Upper lobe of left lung (tissue), 6 donors: ENCODE data around the gene C6orf58. TPM values are rescaled to one million over a fixed set of nuclear protein-coding genes. Genes with fewer than 3 reads are reported as not detected.
A peak's percentile ranks its signal among the peaks of the same experiment; 100 is the strongest.
"Not testable (repeated sequence)": the region's sequence is repeated elsewhere in the genome, so short reads cannot be mapped to it uniquely, and the experiment has no call there.

Experiments
- ATAC-seq, 2 donors: fragments of 200-7000 bp; cut with Tn5 transposase; one replicate each; pipeline ENCODE4 v1.9.1; 2022; ENCODE audit warnings: mild to moderate bottlenecking in 2 of 2, moderate library complexity in 2 of 2; ENCODE audit not compliant: low FRiP score in 2 of 2
- DNase-seq, 2 donors: peaks; one replicate each; pipeline ENCODE4 v3.0.0-alpha.2; 2019 to 2020
- H3K27ac ChIP-seq, 4 donors: fragments of 200-600 bp; sonication (generic); one replicate each; pipeline ENCODE4 v1.5.1; 2016 to 2019
- H3K27me3 ChIP-seq, 4 donors: fragments of 200-600 bp; sonication (generic); one replicate each; pipeline ENCODE4 v1.5.1; 2017 to 2019
- H3K36me3 ChIP-seq, 4 donors: fragments of 200-600 bp; sonication (generic); one replicate each; pipeline ENCODE4 v1.5.1; 2016 to 2019
- H3K4me1 ChIP-seq, 4 donors: fragments of 200-600 bp; sonication (generic); one replicate each; pipeline ENCODE4 v1.5.1; 2018 to 2019
- H3K4me3 ChIP-seq, 4 donors: fragments of 200-600 bp; sonication (generic); one replicate each; pipeline ENCODE4 v1.5.1; 2017 to 2019; ENCODE audit warnings: mild to moderate bottlenecking in 2 of 4, moderate library complexity in 1 of 4
- H3K9me3 ChIP-seq, 4 donors: fragments of 200-600 bp; sonication (generic); one replicate each; pipeline ENCODE4 v1.5.1; 2018 to 2019
- CTCF ChIP-seq, 6 experiments: fragments of 450-650 bp in 4 of 6; fragments of 200-600 bp in 2 of 6; sonication (generic) in 2 of 6; IDR thresholded peaks; one replicate each; pipeline ENCODE4 v1.5.1; 2016 to 2019; ENCODE audit warnings: antibody characterized with exemption in 6 of 6
- EP300 ChIP-seq, 4 donors: sonication (generic); formaldehyde crosslinking; IDR thresholded peaks; one replicate each; pipeline ENCODE4 v1.5.1; 2017; ENCODE audit warnings: antibody characterized with exemption in 4 of 4, control low read depth in 2 of 4
- POLR2A ChIP-seq, 4 donors: fragments of 450-650 bp; IDR thresholded peaks; one replicate each; pipeline ENCODE4 v1.5.1; 2016 to 2017; ENCODE audit warnings: antibody characterized with exemption in 4 of 4, mild to moderate bottlenecking in 2 of 4
- POLR2AphosphoS5 ChIP-seq, 2 donors: sonication (generic); formaldehyde crosslinking; IDR thresholded peaks; one replicate each; pipeline ENCODE4 v1.5.1; 2017; ENCODE audit warnings: antibody characterized with exemption in 2 of 2
- WGBS, 2 donors: methylation state at CpG; one replicate each; pipeline ENCODE4 v1.1.5; 2017 to 2018; 5-methylcytosine and 5-hydroxymethylcytosine counted together
- total RNA-seq, 6 donors: library from RNA; depleted of rRNA in 4 of 6; stranded (reverse); fragments of >200 nt in 4 of 6; gene quantifications; one replicate each; pipeline versions ENCODE4 v1.1.0 to v1.2.1, GENCODE V29; 2016 to 2021
- donor health status: DM: no; HTN: no; CAD: no; lungs with moderate emphysema.
- donor health status: DM: no; HTN: yes; CAD: no; lungs with severe emphysema.

The C6orf58 gene
- total RNA-seq, 6 donors from 2014 or later, result not detected

DNA sequence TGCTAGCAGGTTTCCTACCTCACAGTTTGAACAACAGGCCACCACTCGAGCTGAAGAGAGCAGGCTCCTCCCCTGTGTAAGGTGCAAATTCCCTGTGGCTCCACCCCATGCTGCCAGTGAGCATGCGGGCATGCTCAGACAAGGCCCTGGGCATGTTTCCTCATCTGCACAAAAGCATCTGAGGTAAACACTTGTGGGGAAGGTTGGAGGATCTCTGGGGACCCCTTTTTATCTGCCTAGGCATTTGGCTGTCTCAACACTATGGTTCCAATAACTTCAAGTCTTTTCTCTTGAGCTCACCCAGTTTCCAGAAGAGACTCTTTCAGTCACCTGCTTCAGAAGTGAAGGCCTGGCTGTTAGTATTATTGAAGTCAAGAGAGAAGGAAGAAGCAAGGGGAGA, 9.4 kb downstream of the C6orf58 start:
- H3K9me3 ChIP-seq, result no peaks in the 10 kb centered on the region
- no peak for DNase-seq
- no peaks in the 10 kb centered on the region for H3K27me3 ChIP-seq
- H3K4me3 ChIP-seq, result no peak overlapping the region
- no peaks in the 10 kb centered on the region for H3K4me1 ChIP-seq
- TF ChIP-seq POLR2AphosphoS5 (IDR thresholded peaks at IDR 0.05) (no peak), POLR2A (IDR thresholded peaks at IDR 0.05) (no peak), CTCF (IDR thresholded peaks at IDR 0.05) (no peak), EP300 (IDR thresholded peaks at IDR 0.05) (no peak)
- no peak for ATAC-seq
- H3K36me3 ChIP-seq, result no peaks in the 10 kb centered on the region
- 3 to 43% methylated on average over 2 of the region's 2 CpGs for WGBS, 2 donors
- no peak overlapping the region for H3K27ac ChIP-seq

DNA sequence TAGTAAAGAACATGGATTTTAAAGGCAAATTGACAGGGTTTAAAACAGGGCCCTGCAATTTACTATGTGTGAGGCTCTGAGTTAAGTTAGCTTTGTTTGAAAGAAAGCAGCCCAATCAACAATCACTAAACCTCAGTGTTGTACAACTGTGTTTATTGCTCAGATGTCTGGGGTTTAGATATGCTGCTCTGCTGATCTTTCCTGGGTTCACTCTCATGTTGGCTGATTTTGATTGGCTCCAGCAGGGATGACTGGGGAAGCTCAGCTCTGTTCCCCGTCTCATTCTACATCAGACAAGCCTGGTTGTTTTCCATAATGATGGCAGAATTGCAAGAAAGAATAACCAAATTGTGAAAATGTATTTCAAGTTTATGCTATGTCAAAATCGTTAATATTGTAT, 10.9 kb downstream of the C6orf58 start:
- DNase-seq, result no peak
- Histone ChIP-seq H3K27ac (no peak overlapping the region), H3K4me1 (no peaks in the 10 kb centered on the region), H3K27me3 (no peaks in the 10 kb centered on the region), H3K4me3 (no peak overlapping the region), H3K36me3 (no peaks in the 10 kb centered on the region), H3K9me3 (no peaks in the 10 kb centered on the region)
- 76 to 79% methylated on average over 2 of the region's 2 CpGs for WGBS, 2 donors
- no peak for ATAC-seq
- no peak for TF ChIP-seq EP300 (IDR thresholded peaks at IDR 0.05)

DNA sequence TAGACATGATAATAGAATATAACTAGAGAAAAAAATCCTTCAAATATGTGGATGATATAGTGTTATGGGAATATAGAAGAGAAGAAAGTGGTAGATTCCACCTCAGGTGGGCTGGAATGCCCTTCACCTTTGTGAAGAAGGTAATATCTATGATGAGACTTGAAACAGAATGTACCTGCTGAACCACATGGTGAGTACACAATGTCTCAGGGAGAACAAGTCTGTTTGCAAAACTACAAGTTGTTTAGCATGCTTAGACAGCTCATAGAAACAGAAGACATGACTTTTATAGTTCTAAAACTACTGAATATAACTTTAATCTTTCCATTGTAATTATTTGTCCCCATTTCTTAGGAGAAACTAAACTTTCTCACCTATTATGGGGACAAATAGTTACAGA, 12.2 kb downstream of the C6orf58 start:
- H3K9me3 ChIP-seq, result no peaks in the 10 kb centered on the region
- no peak overlapping the region for H3K4me3 ChIP-seq
- ATAC-seq (no peak), DNase-seq (no peak)
- no peak overlapping the region for H3K27ac ChIP-seq
- TF ChIP-seq CTCF (IDR thresholded peaks at IDR 0.05) (no peak), POLR2A (IDR thresholded peaks at IDR 0.05) (no peak), EP300 (IDR thresholded peaks at IDR 0.05) (no peak), POLR2AphosphoS5 (IDR thresholded peaks at IDR 0.05) (no peak)
- H3K36me3 ChIP-seq, result no peaks in the 10 kb centered on the region
- H3K27me3 ChIP-seq, result no peaks in the 10 kb centered on the region
- no peaks in the 10 kb centered on the region for H3K4me1 ChIP-seq

- no peaks in the 10 kb centered on the region for H3K9me3 ChIP-seq
- H3K27ac ChIP-seq, result no peak overlapping the region
- H3K36me3 ChIP-seq, result no peaks in the 10 kb centered on the region
- ATAC-seq, result no peak
- no peak for DNase-seq
- no peaks in the 10 kb centered on the region for H3K27me3 ChIP-seq
- no peaks in the 10 kb centered on the region for H3K4me1 ChIP-seq
- WGBS, 2 donors, result 81 to 86% methylated on average over 1 of the region's 1 CpG
- no peak overlapping the region for H3K4me3 ChIP-seq
- TF ChIP-seq EP300 (IDR thresholded peaks at IDR 0.05) (no peak), POLR2AphosphoS5 (IDR thresholded peaks at IDR 0.05) (no peak)
Measured at GRCh38 chr6:127590344-127590743, 13.4 kb downstream of the C6orf58 start.

DNA sequence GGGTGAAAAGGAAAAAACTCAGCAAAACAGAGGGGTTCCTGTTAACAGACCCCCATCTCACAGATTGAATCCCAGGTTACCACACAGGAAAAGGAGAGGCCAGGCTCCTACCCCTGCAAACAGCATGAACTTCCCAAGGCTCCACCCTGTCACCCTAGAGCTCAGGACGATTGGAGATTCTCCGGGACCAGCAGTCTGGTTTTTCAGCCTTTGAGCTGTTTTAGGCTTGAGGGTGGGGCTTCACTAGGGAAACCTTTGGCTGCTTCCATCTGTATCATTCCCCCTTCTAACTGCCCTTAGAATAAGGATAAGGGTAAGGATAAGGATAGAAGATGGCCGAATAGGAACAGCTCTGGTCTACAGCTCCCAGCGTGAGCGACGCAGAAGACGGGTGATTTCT, 16.0 kb downstream of the C6orf58 start:
- no peaks in the 10 kb centered on the region for H3K9me3 ChIP-seq
- ATAC-seq (no peak), DNase-seq (no peak)
- TF ChIP-seq POLR2A (IDR thresholded peaks at IDR 0.05) (no peak), POLR2AphosphoS5 (IDR thresholded peaks at IDR 0.05) (no peak), EP300 (IDR thresholded peaks at IDR 0.05) (no peak), CTCF (IDR thresholded peaks at IDR 0.05) (no peak)
- H3K4me1 ChIP-seq, result no peaks in the 10 kb centered on the region
- H3K36me3 ChIP-seq, result no peaks in the 10 kb centered on the region
- H3K27me3 ChIP-seq, result no peaks in the 10 kb centered on the region
- no peak overlapping the region for H3K27ac ChIP-seq
- H3K4me3 ChIP-seq, result no peak overlapping the region
- 88 to 90% methylated on average over 7 of the region's 7 CpGs for WGBS, 2 donors

DNA sequence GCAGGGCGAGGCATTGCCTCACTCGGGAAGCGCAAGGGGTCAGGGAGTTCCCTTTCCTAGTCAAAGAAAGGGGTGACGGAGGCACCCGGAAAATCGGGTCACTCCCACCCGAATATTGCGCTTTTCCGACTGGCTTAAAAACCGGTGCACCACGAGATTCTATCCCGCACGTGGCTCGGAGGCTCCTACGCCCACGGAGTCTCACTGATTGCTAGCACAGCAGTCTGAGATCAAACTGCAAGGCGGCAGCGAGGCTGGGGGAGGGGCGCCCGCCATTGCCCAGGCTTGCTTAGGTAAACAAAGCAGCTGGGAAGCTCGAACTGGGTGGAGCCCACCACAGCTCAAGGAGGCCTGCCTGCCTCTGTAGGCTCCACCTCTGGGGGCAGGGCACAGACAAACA, 16.5 kb downstream of the C6orf58 start:
- not testable (repeated sequence) for H3K27ac ChIP-seq, H3K36me3 ChIP-seq, H3K27me3 ChIP-seq, ATAC-seq, H3K9me3 ChIP-seq, H3K4me1 ChIP-seq, H3K4me3 ChIP-seq
- 69 to 89% methylated on average over 10 to 16 of the region's 21 CpGs for WGBS, 2 donors
- peak in 1 of 2 donors; percentile 14 for DNase-seq
